Transverse colon (tissue), 4 donors: ENCODE data around the gene SORT1. TPM values are rescaled to one million over a fixed set of nuclear protein-coding genes. Genes with fewer than 3 reads are reported as not detected.
A peak's percentile ranks its signal among the peaks of the same experiment; 100 is the strongest.

Experiments
- DNase-seq: peaks from one replicate; pipeline ENCODE4 v3.0.0-alpha.2; 2019
- H3K27ac ChIP-seq, 4 donors: fragments of 200-600 bp; sonication (generic); 2 replicates each; pipeline ENCODE4 v1.5.1; 2016 to 2018; ENCODE audit warnings: inconsistent platforms in 4 of 4
- H3K27me3 ChIP-seq: fragments of 200-600 bp; sonication (generic); 2 replicates; pipeline ENCODE4 v1.5.1; 2017; ENCODE audit warnings: inconsistent platforms
- H3K36me3 ChIP-seq, 4 donors: fragments of 200-600 bp; sonication (generic); 2 replicates each; pipeline ENCODE4 v1.5.1; 2017 to 2019; ENCODE audit warnings: inconsistent platforms in 4 of 4
- H3K4me1 ChIP-seq, 4 donors: fragments of 200-600 bp; sonication (generic); 2 replicates each; pipeline ENCODE4 v1.5.1; 2017 to 2020; ENCODE audit warnings: inconsistent platforms in 4 of 4
- H3K4me3 ChIP-seq, 4 donors: fragments of 200-600 bp; sonication (generic); 1 replicate in 1 of 4; 2 replicates in 3 of 4; pipeline versions ENCODE4 v1.5.1 to v1.6.1; 2017 to 2019; ENCODE audit warnings: inconsistent platforms in 4 of 4
- H3K9me3 ChIP-seq, 2 donors: fragments of 200-600 bp; sonication (generic); 2 replicates each; pipeline ENCODE4 v1.5.1; 2017 to 2019; ENCODE audit warnings: inconsistent platforms in 2 of 2
- CTCF ChIP-seq, 5 experiments: fragments of 200-600 bp in 3 of 5; fragments of 450-650 bp in 2 of 5; sonication (generic) in 3 of 5; IDR thresholded peaks; 1 replicate in 2 of 5; 2 replicates in 3 of 5; pipeline ENCODE4 v1.5.1; 2016 to 2017; ENCODE audit warnings: antibody characterized with exemption in 5 of 5, inconsistent platforms in 3 of 5, mild to moderate bottlenecking in 2 of 5, moderate library complexity in 1 of 5
- EP300 ChIP-seq: sonication (generic); formaldehyde crosslinking; IDR thresholded peaks from one replicate; pipeline ENCODE4 v1.6.1; 2017; ENCODE audit warnings: antibody characterized with exemption, low read depth
- POLR2A ChIP-seq: fragments of 450-650 bp; IDR thresholded peaks from one replicate; pipeline ENCODE4 v1.6.1; 2016; ENCODE audit warnings: antibody characterized with exemption, mild to moderate bottlenecking, moderate library complexity
- POLR2AphosphoS5 ChIP-seq, 3 donors: sonication (generic); formaldehyde crosslinking; IDR thresholded peaks; one replicate each; pipeline ENCODE4 v1.6.1; 2016; ENCODE audit warnings: antibody characterized with exemption in 3 of 3
- WGBS, 2 donors: methylation state at CpG; one replicate each; pipeline ENCODE4 v1.1.5; 2018; ENCODE audit warnings: low coverage in 1 of 2; 5-methylcytosine and 5-hydroxymethylcytosine counted together
- in situ Hi-C, 4 donors: fragments of 200-750 bp; cut with MboI; loops; one replicate each; pipeline versions ENCODE4 v1.15.0 to v1.15.1; 2017; ENCODE audit warnings: low sequenced_read_pairs in 3 of 4, low pct_ligation_motif_present in 1 of 4, low pct_unique_long_range_greater_than_20kb in 1 of 4
- intact Hi-C: fragments of 100-400 bp; cut with DNase I; formaldehyde crosslinking; loops from one replicate; pipeline ENCODE4 v1.15.1; 2023; ENCODE audit warnings: low total_unique reads
- total RNA-seq, 4 donors: library from RNA; depleted of rRNA; stranded (reverse); fragments of >200 nt; gene quantifications; one replicate each; pipeline ENCODE4 v1.1.0, GENCODE V29; 2016

Gene SORT1
- total RNA-seq, 4 donors from 2014 or later, result 53.5 to 79.3 (median 66.2) TPM

- H3K27ac ChIP-seq, result no peak overlapping the region
- 80% methylated on average over 4 of the region's 4 CpGs; no CpG with 5 or more reads in 1 of the 2 donors for WGBS, 2 donors
- intact Hi-C loops, result loop anchor here (5.0 kb wide), 1 partner anchor 137 kb away; no protein-coding TSS in a partner anchor
- H3K4me3 ChIP-seq, result no peak overlapping the region
- H3K4me1 ChIP-seq, result no peaks in the 10 kb centered on the region
- TF ChIP-seq EP300 (no peak), POLR2AphosphoS5 (IDR thresholded peaks at IDR 0.05) (no peak), POLR2A (no peak), CTCF (IDR thresholded peaks at IDR 0.05) (no peak)
- DNase-seq, result no peak
- no peaks in the 10 kb centered on the region for H3K9me3 ChIP-seq
- in situ Hi-C loops, result loop anchor here in 2 of 4 donors (5.0 to 10.0 kb wide), 2 partner anchors 267 to 270 kb away; partner anchors contain the start of gene GPR61 (in 1 of the 2)
- H3K36me3 ChIP-seq, result no peaks in the 10 kb centered on the region
- H3K27me3 ChIP-seq, result no peaks in the 10 kb centered on the region
These were observed 132.7 kb downstream of the SORT1 start for GRCh38 chr1:109265016-109265415.

- no peaks in the 10 kb centered on the region for H3K4me1 ChIP-seq
- no peak overlapping the region for H3K27ac ChIP-seq
- H3K9me3 ChIP-seq, result no peaks in the 10 kb centered on the region
- TF ChIP-seq CTCF (IDR thresholded peaks at IDR 0.05), result no peak
- no peak for TF ChIP-seq POLR2A
- TF ChIP-seq POLR2AphosphoS5 (IDR thresholded peaks at IDR 0.05), result no peak
- no peak for TF ChIP-seq EP300
- no peaks in the 10 kb centered on the region for H3K36me3 ChIP-seq
- DNase-seq, result no peak
- no peak overlapping the region for H3K4me3 ChIP-seq
- H3K27me3 ChIP-seq, result no peaks in the 10 kb centered on the region
- 72% methylated on average over 9 of the region's 9 CpGs; no CpG with 5 or more reads in 1 of the 2 donors for WGBS, 2 donors
- intact Hi-C loops (no loop called here), in situ Hi-C loops (loop anchor here in 2 of 4 donors (5.0 to 10.0 kb wide), 2 partner anchors 138 to 270 kb away; partner anchors contain the start of gene GPR61 (in 1 of the 2))
These were observed 133.4 kb downstream of the SORT1 start for GRCh38 chr1:109264379-109264755.

GRCh38 chr1:109263597-109264378 is 133.9 kb downstream of the SORT1 start:
- Histone ChIP-seq H3K4me1 (no peaks in the 10 kb centered on the region), H3K27ac (no peak overlapping the region), H3K27me3 (no peaks in the 10 kb centered on the region), H3K4me3 (no peak overlapping the region), H3K9me3 (no peaks in the 10 kb centered on the region), H3K36me3 (no peaks in the 10 kb centered on the region)
- TF ChIP-seq CTCF (IDR thresholded peaks at IDR 0.05) (peak; percentile 91 to 100 (median 96)), POLR2A (no peak)
- 58% methylated on average over 27 of the region's 29 CpGs; no CpG with 5 or more reads in 1 of the 2 donors for WGBS, 2 donors
- peak; percentile 82 for DNase-seq
- intact Hi-C loops, result no loop called here
- in situ Hi-C loops, result loop anchor here in 2 of 4 donors (5.0 to 10.0 kb wide), 2 partner anchors 139 to 271 kb away; partner anchors contain the start of gene GPR61 (in 1 of the 2)

- WGBS, 2 donors, result 79% methylated on average over 12 of the region's 12 CpGs; no CpG with 5 or more reads in 1 of the 2 donors
- no peak for DNase-seq
- no peaks in the 10 kb centered on the region for H3K9me3 ChIP-seq
- no peaks in the 10 kb centered on the region for H3K27me3 ChIP-seq
- no peak for TF ChIP-seq POLR2A
- TF ChIP-seq POLR2AphosphoS5 (IDR thresholded peaks at IDR 0.05), result no peak
- TF ChIP-seq EP300, result no peak
- TF ChIP-seq CTCF (IDR thresholded peaks at IDR 0.05), result no peak
- no peaks in the 10 kb centered on the region for H3K36me3 ChIP-seq
- H3K4me3 ChIP-seq, result no peak overlapping the region
- H3K4me1 ChIP-seq, result no peaks in the 10 kb centered on the region
- H3K27ac ChIP-seq, result no peak overlapping the region
- intact Hi-C loops, result no loop called here
- in situ Hi-C loops, result loop anchor here in 2 of 4 donors (5.0 to 10.0 kb wide), 2 partner anchors 139 to 272 kb away; partner anchors contain the start of gene GPR61 (in 1 of the 2)
These were observed 134.5 kb downstream of the SORT1 start for GRCh38 chr1:109263234-109263596.
